GM18526 (cell line): ENCODE measurements around the gene PGAP1.

Source experiments
- POLR2A ChIP-seq: IDR thresholded peaks from 3 replicates; pipeline ENCODE4 v1.6.1; 2011; ENCODE audit not compliant: insufficient read length; ENCODE audit errors: extremely low read depth

Gene PGAP1

GRCh38 chr2:196851088-196851487, 75.4 kb downstream of the PGAP1 start:
- TF ChIP-seq POLR2A = no peak

GRCh38 chr2:196849895-196850294, 76.6 kb downstream of the PGAP1 start:
- no peak for TF ChIP-seq POLR2A

GRCh38 chr2:196846295-196846694, 80.2 kb downstream of the PGAP1 start:
- no peak for TF ChIP-seq POLR2A

- TF ChIP-seq POLR2A = no peak
Measured at GRCh38 chr2:196845371-196845770, 81.1 kb downstream of the PGAP1 start.

- TF ChIP-seq POLR2A = no peak
Measured at GRCh38 chr2:196840171-196840570, 86.3 kb downstream of the PGAP1 start.

GRCh38 chr2:196839574-196839973, 86.9 kb downstream of the PGAP1 start:
- no peak for TF ChIP-seq POLR2A

- no peak for TF ChIP-seq POLR2A
Measured at GRCh38 chr2:196836440-196836839, 90.1 kb downstream of the PGAP1 start.

- TF ChIP-seq POLR2A = no peak
Measured at GRCh38 chr2:196830701-196831100, 95.8 kb downstream of the PGAP1 start.

GRCh38 chr2:196827356-196827755, 99.2 kb downstream of the PGAP1 start:
- TF ChIP-seq POLR2A = no peak

- no peak for TF ChIP-seq POLR2A
Measured at GRCh38 chr2:196823750-196824522, 102.6 kb downstream of the PGAP1 start.

GRCh38 chr2:196821195-196821594, 105.3 kb downstream of the PGAP1 start:
- TF ChIP-seq POLR2A = no peak

GRCh38 chr2:196809260-196809659, 117.2 kb downstream of the PGAP1 start, which contains the start of gene C2orf66:
Gene C2orf66 (minus strand): TSS chr2:196809355. CDS start chr2:196809336, 19 bp downstream.
- TF ChIP-seq POLR2A = no peak

- no peak for TF ChIP-seq POLR2A
Measured at GRCh38 chr2:196808083-196808665, 118.3 kb downstream of the PGAP1 start.

- TF ChIP-seq POLR2A = no peak
Measured at GRCh38 chr2:196804381-196804780, 122.1 kb downstream of the PGAP1 start.

GRCh38 chr2:196802401-196802800, 124.1 kb downstream of the PGAP1 start:
- no peak for TF ChIP-seq POLR2A

GRCh38 chr2:196801674-196802261, 124.7 kb downstream of the PGAP1 start:
- TF ChIP-seq POLR2A = no peak
